Erythroblast (primary cell): ENCODE measurements around the gene CLNK.

Source experiments
- GATA1 ChIP-seq: IDR thresholded peaks from 2 replicates; pipeline ENCODE4 v1.6.1; 2011; ENCODE audit warnings: low read depth, mild to moderate bottlenecking, control low read depth, low read length, moderate library complexity
- POLR2A ChIP-seq: IDR thresholded peaks from 2 replicates; pipeline ENCODE4 v1.6.1; 2011; ENCODE audit warnings: mild to moderate bottlenecking, low read length

- TF ChIP-seq POLR2A: no peak
- TF ChIP-seq GATA1: no peak
These were observed 70.6 kb downstream of the CLNK start for GRCh38 chr4:10613926-10614478.
